ENCODE results near the gene MBP.
"Not testable (repeated sequence)": the region's sequence is repeated elsewhere in the genome, so short reads cannot be mapped to it uniquely, and the experiment has no call there.

MBP gene

GRCh38 chr18:77005651-77006195 is 126.9 kb downstream of the MBP start:
- no peak for DNase-seq (ENCODE audit: low spot score)

GRCh38 chr18:77004555-77005380 is 127.8 kb downstream of the MBP start:
- no peak for DNase-seq (ENCODE audit: low spot score)

GRCh38 chr18:77003316-77003715 is 129.3 kb downstream of the MBP start:
- DNase-seq (ENCODE audit: low spot score): no peak

- DNase-seq (ENCODE audit: low spot score): no peak
Observed at GRCh38 chr18:77002496-77002895, 130.1 kb downstream of the MBP start.

GRCh38 chr18:77001979-77002378 is 130.6 kb downstream of the MBP start:
- DNase-seq (ENCODE audit: low spot score): no peak

- DNase-seq (ENCODE audit: low spot score): no peak
Observed at GRCh38 chr18:77001041-77001440, 131.5 kb downstream of the MBP start.

- peak; percentile 35 for DNase-seq (ENCODE audit: low spot score)
Observed at GRCh38 chr18:77000527-77000926, 132.1 kb downstream of the MBP start.

GRCh38 chr18:76999077-76999476 is 133.5 kb downstream of the MBP start:
- DNase-seq (ENCODE audit: low spot score): no peak

GRCh38 chr18:76997951-76998808 is 134.4 kb downstream of the MBP start:
- no peak for DNase-seq (ENCODE audit: low spot score)

- no peak for DNase-seq (ENCODE audit: low spot score)
Observed at GRCh38 chr18:76996429-76996828, 136.2 kb downstream of the MBP start.

- no peak for DNase-seq (ENCODE audit: low spot score)
Observed at GRCh38 chr18:76995896-76996295, 136.7 kb downstream of the MBP start.

GRCh38 chr18:76994086-76994654 is 138.4 kb downstream of the MBP start:
- no peak for DNase-seq (ENCODE audit: low spot score)

- no peak for DNase-seq (ENCODE audit: low spot score)
Observed at GRCh38 chr18:76993573-76993972, 139.0 kb downstream of the MBP start.

- DNase-seq (ENCODE audit: low spot score): no peak
Observed at GRCh38 chr18:76993085-76993382, 139.5 kb downstream of the MBP start.

GRCh38 chr18:76992226-76993084 is 140.1 kb downstream of the MBP start:
- DNase-seq (ENCODE audit: low spot score): no peak

GRCh38 chr18:76991021-76991688 is 141.4 kb downstream of the MBP start:
- no peak for DNase-seq (ENCODE audit: low spot score)

GRCh38 chr18:76990343-76991020 is 142.1 kb downstream of the MBP start:
- not testable (repeated sequence) for DNase-seq (ENCODE audit: low spot score)

GRCh38 chr18:76989647-76990190 is 142.9 kb downstream of the MBP start:
- no peak for DNase-seq (ENCODE audit: low spot score)

- no peak for DNase-seq (ENCODE audit: low spot score)
Observed at GRCh38 chr18:76988827-76989646, 143.5 kb downstream of the MBP start.

All from RKO (cell line).